H9 (cell line): ENCODE measurements around the gene EIF4E2. TPM values are rescaled to one million over a fixed set of nuclear protein-coding genes. Genes with fewer than 3 reads are reported as not detected.

Source experiments
- DNase-seq: peaks from one replicate; pipeline ENCODE4 v3.0.0-alpha.2; 2017
- H2AFZ ChIP-seq: one replicate; pipeline ENCODE4 v1.6.1; 2013; ENCODE audit warnings: mild to moderate bottlenecking, low read length, control low read depth, moderate library complexity
- H2AK5ac ChIP-seq: 2 replicates; pipeline ENCODE4 v1.6.1; 2013; ENCODE audit warnings: low read length, control low read depth, mixed read lengths; ENCODE audit not compliant: insufficient read length
- H2BK120ac ChIP-seq: one replicate; pipeline ENCODE4 v1.6.1; 2013; ENCODE audit warnings: low read depth, mild to moderate bottlenecking, low read length, control low read depth, inconsistent platforms; ENCODE audit not compliant: poor library complexity, severe bottlenecking
- H2BK12ac ChIP-seq: 2 replicates; pipeline ENCODE4 v1.6.1; 2013; ENCODE audit warnings: low read length, control low read depth, mixed read lengths, low read depth; ENCODE audit not compliant: insufficient read length
- H2BK15ac ChIP-seq: 2 replicates; pipeline ENCODE4 v1.6.1; 2013; ENCODE audit warnings: low read depth, low read length, control low read depth
- H2BK20ac ChIP-seq: one replicate; pipeline ENCODE4 v1.6.1; 2013; ENCODE audit warnings: low read depth, mild to moderate bottlenecking, low read length, control low read depth, inconsistent platforms; ENCODE audit not compliant: poor library complexity, severe bottlenecking
- H2BK5ac ChIP-seq: 2 replicates; pipeline ENCODE4 v1.6.1; 2013; ENCODE audit warnings: low read length, control low read depth, mixed read lengths; ENCODE audit not compliant: insufficient read length
- H3K14ac ChIP-seq: 2 replicates; pipeline ENCODE4 v1.6.1; 2013; ENCODE audit warnings: low read length, control low read depth; ENCODE audit not compliant: insufficient read depth
- H3K18ac ChIP-seq: 2 replicates; pipeline ENCODE4 v1.6.1; 2013; ENCODE audit warnings: low read depth, mild to moderate bottlenecking, mixed read lengths, low read length, control low read depth; ENCODE audit not compliant: insufficient read length
- H3K23ac ChIP-seq: 2 replicates; pipeline ENCODE4 v1.6.1; 2013; ENCODE audit warnings: low read length, control low read depth, mixed read lengths, low read depth; ENCODE audit not compliant: insufficient read length
- H3K23me2 ChIP-seq: 2 replicates; pipeline ENCODE4 v1.6.1; 2013; ENCODE audit warnings: low read depth, mild to moderate bottlenecking, mixed read lengths, low read length, control low read depth; ENCODE audit not compliant: insufficient read length, poor library complexity, severe bottlenecking
- H3K27ac ChIP-seq: 2 replicates; pipeline ENCODE4 v1.5.1; 2013; ENCODE audit warnings: low read length, control low read depth, mixed read lengths, low read depth; ENCODE audit not compliant: insufficient read length
- H3K27me3 ChIP-seq: 2 replicates; pipeline ENCODE4 v1.6.1; 2013; ENCODE audit warnings: low read length, control low read depth, inconsistent platforms; ENCODE audit not compliant: insufficient read depth
- H3K4ac ChIP-seq: 2 replicates; pipeline ENCODE4 v1.6.1; 2013; ENCODE audit warnings: low read depth, mild to moderate bottlenecking, control low read depth, inconsistent platforms, low read length, moderate library complexity
- H3K4me1 ChIP-seq: 2 replicates; pipeline ENCODE4 v1.6.1; 2013; ENCODE audit warnings: low read length, control low read depth, inconsistent platforms; ENCODE audit not compliant: insufficient read depth
- H3K4me2 ChIP-seq: 2 replicates; pipeline ENCODE4 v1.6.1; 2013; ENCODE audit warnings: low read length, control low read depth, mixed read lengths; ENCODE audit not compliant: insufficient read length, insufficient read depth
- H3K56ac ChIP-seq: 2 replicates; pipeline ENCODE4 v1.6.1; 2013; ENCODE audit warnings: low read depth, mild to moderate bottlenecking, mixed read lengths, low read length, control low read depth; ENCODE audit not compliant: insufficient read length
- H3K79me1 ChIP-seq: 2 replicates; pipeline ENCODE4 v1.6.1; 2013; ENCODE audit warnings: low read depth, mild to moderate bottlenecking, moderate library complexity, low read length, control low read depth, inconsistent platforms; ENCODE audit not compliant: insufficient read depth, poor library complexity, severe bottlenecking
- H3K79me2 ChIP-seq: 2 replicates; pipeline ENCODE4 v1.6.1; 2013; ENCODE audit warnings: low read length, control low read depth, inconsistent platforms; ENCODE audit not compliant: insufficient read depth
- H3K9ac ChIP-seq: 2 replicates; pipeline ENCODE4 v1.6.1; 2013; ENCODE audit warnings: low read length, control low read depth, mixed read lengths; ENCODE audit not compliant: insufficient read length; ENCODE audit errors: extremely low read depth
- H3K9me3 ChIP-seq: one replicate; pipeline ENCODE4 v1.6.1; 2013; ENCODE audit warnings: low read depth, low read length, inconsistent platforms; ENCODE audit not compliant: control insufficient read depth
- H3T11ph ChIP-seq: one replicate; pipeline ENCODE4 v1.6.1; 2013; ENCODE audit warnings: mild to moderate bottlenecking, low read length, control low read depth, inconsistent platforms
- H4K20me1 ChIP-seq: one replicate; pipeline ENCODE4 v1.6.1; 2013; ENCODE audit not compliant: control insufficient read depth, insufficient read length, insufficient read depth
- H4K5ac ChIP-seq: 2 replicates; pipeline ENCODE4 v1.6.1; 2013; ENCODE audit warnings: low read depth, mild to moderate bottlenecking, mixed read lengths, low read length, control low read depth; ENCODE audit not compliant: insufficient read length
- H4K8ac ChIP-seq: replicated peaks from 2 replicates; pipeline ENCODE4 v1.6.1; 2013; ENCODE audit warnings: low read length, control low read depth, mixed read lengths, low read depth; ENCODE audit not compliant: insufficient read length
- H4K91ac ChIP-seq: 2 replicates; pipeline ENCODE4 v1.6.1; 2013; ENCODE audit warnings: low read depth, mild to moderate bottlenecking, moderate library complexity, mixed read lengths, low read length, control low read depth; ENCODE audit not compliant: insufficient read length
- H3K27ac Mint-ChIP-seq, 3 experiments: 2 replicates in 2 of 3; 3 replicates in 1 of 3; pipeline ENCODE4 v1.8.0; 2020 to 2021; ENCODE audit warnings: mixed read lengths in 3 of 3, mild to moderate bottlenecking in 1 of 3, moderate library complexity in 1 of 3
- H3K27me3 Mint-ChIP-seq: 2 replicates; pipeline ENCODE4 v1.8.0; 2021; ENCODE audit warnings: low read depth, mild to moderate bottlenecking, moderate library complexity, mixed read lengths
- H3K36me3 Mint-ChIP-seq, 3 experiments: 2 replicates in 2 of 3; 3 replicates in 1 of 3; pipeline ENCODE4 v1.8.0; 2020 to 2021; ENCODE audit warnings: low read depth in 3 of 3, mixed read lengths in 3 of 3; ENCODE audit not compliant: insufficient read depth in 1 of 3
- H3K4me1 Mint-ChIP-seq, 2 experiments: 2 replicates each; pipeline ENCODE4 v1.8.0; 2020; ENCODE audit warnings: mixed read lengths in 2 of 2
- H3K4me3 Mint-ChIP-seq, 2 experiments: 2 replicates in 1 of 2; 3 replicates in 1 of 2; pipeline ENCODE4 v1.8.0; 2020 to 2021; ENCODE audit warnings: mild to moderate bottlenecking in 2 of 2, mixed read lengths in 2 of 2, moderate library complexity in 1 of 2
- H3K9me3 Mint-ChIP-seq, 2 experiments: 2 replicates in 1 of 2; 3 replicates in 1 of 2; pipeline ENCODE4 v1.8.0; 2020; ENCODE audit warnings: mild to moderate bottlenecking in 2 of 2, mixed read lengths in 2 of 2, moderate library complexity in 1 of 2
- CTCF ChIP-seq: fragments of 200-600 bp; sonication (generic); conservative IDR thresholded peaks from 3 replicates; pipeline ENCODE4 v1.8.0; 2021; ENCODE audit warnings: antibody characterized with exemption, mild to moderate bottlenecking
- WGBS: extraction: QIAGEN DNeasy Blood & Tissue Kit; methylation state at CpG from one replicate; pipeline ENCODE4 v1.1.7; 2013; ENCODE audit warnings: missing lambda C conversion rate, low lambda C conversion rate, mixed read lengths; ENCODE audit not compliant: insufficient read length; ENCODE audit errors: extremely low coverage; 5-methylcytosine and 5-hydroxymethylcytosine counted together
- total RNA-seq: library from RNA; stranded (reverse); gene quantifications from 2 replicates; pipeline ENCODE4 v1.2.1, GENCODE V29; 2021

Gene EIF4E2
- total RNA-seq, 1 experiment from 2014 or later: 109 TPM

- Histone ChIP-seq H2BK12ac (no peak overlapping the region), H3K79me1 (no peaks in the 10 kb centered on the region), H3K4ac (no peak overlapping the region), H2BK5ac (no peak overlapping the region), H3K27me3 (peaks cover 15% of the 10 kb centered on the region), H3K9me3 (no peaks in the 10 kb centered on the region), H3K56ac (no peak overlapping the region), H2BK120ac (no peak overlapping the region), H3K4me2 (peak overlapping the region; percentile 12), H3K18ac (no peak overlapping the region), H4K20me1 (no peaks in the 10 kb centered on the region), H4K5ac (no peak overlapping the region), H3K79me2 (no peaks in the 10 kb centered on the region), H3K14ac (no peak overlapping the region), H3K27ac (no peak overlapping the region), H2BK15ac (no peak overlapping the region), H4K8ac (no peak overlapping the region), H2AFZ (no peak overlapping the region), H2AK5ac (no peak overlapping the region), H3K23ac (no peak overlapping the region), H3K9ac (no peak overlapping the region), H4K91ac (no peak overlapping the region), H2BK20ac (no peak overlapping the region), H3T11ph (no peak overlapping the region), H3K23me2 (peaks cover 14% of the 10 kb centered on the region), H3K4me1 (no peaks in the 10 kb centered on the region)
- no CpG with 5 or more reads among the region's 66 CpGs for WGBS
- TF ChIP-seq CTCF: peak; percentile 99
- H3K9me3 Mint-ChIP-seq: no peaks in the 10 kb centered on the region; a peak in 1 of 5 replicates
- peak; percentile 65 for DNase-seq
- no peak overlapping the region for H3K27ac Mint-ChIP-seq
- H3K27me3 Mint-ChIP-seq: peaks cover 70% of the 10 kb centered on the region
- peaks cover 9 to 27% of the 10 kb centered on the region in 2 experiments for H3K4me1 Mint-ChIP-seq
- peak overlapping the region in 1 of 2 experiments; percentile 68; a peak in 1 of 5 replicates for H3K4me3 Mint-ChIP-seq
- H3K36me3 Mint-ChIP-seq: peaks cover 0 to 1% (median 0%) of the 10 kb centered on the region in 3 experiments; a peak in 1 of 7 replicates
These were observed 28.4 kb upstream of the EIF4E2 start for GRCh38 chr2:232521959-232522622.
